Endodermal cell (in vitro differentiated cells): ENCODE data around the gene GALNT5. TPM values are rescaled to one million over a fixed set of nuclear protein-coding genes. Genes with fewer than 3 reads are reported as not detected.

Experiments used
- DNase-seq: peaks from one replicate; pipeline ENCODE4 v3.0.0-alpha.2; 2017
- H3K27ac ChIP-seq: 2 replicates; pipeline ENCODE4 v1.5.1; 2013; ENCODE audit warnings: mild to moderate bottlenecking, low read depth, low read length, moderate library complexity
- H3K27me3 ChIP-seq: 2 replicates; pipeline ENCODE4 v1.6.1; 2013; ENCODE audit warnings: mild to moderate bottlenecking, low read length, moderate library complexity; ENCODE audit not compliant: insufficient read depth, control insufficient read depth, poor library complexity, severe bottlenecking
- H3K36me3 ChIP-seq: 2 replicates; pipeline ENCODE4 v1.7.0; 2013; ENCODE audit warnings: mild to moderate bottlenecking, low read length, moderate library complexity; ENCODE audit not compliant: control insufficient read depth, insufficient read depth
- H3K4me1 ChIP-seq: one replicate; pipeline ENCODE4 v1.7.0; 2013; ENCODE audit warnings: low read length; ENCODE audit not compliant: control insufficient read depth, insufficient read depth
- H3K4me3 ChIP-seq: 2 replicates; pipeline ENCODE4 v1.5.1; 2013; ENCODE audit warnings: mild to moderate bottlenecking, low read length, moderate library complexity
- H3K9ac ChIP-seq: 2 replicates; pipeline ENCODE4 v1.6.1; 2013; ENCODE audit warnings: mild to moderate bottlenecking, low read length, moderate library complexity; ENCODE audit not compliant: poor library complexity, severe bottlenecking; ENCODE audit errors: extremely low read depth
- H3K9me3 ChIP-seq: 2 replicates; pipeline ENCODE4 v1.6.1; 2013; ENCODE audit warnings: mild to moderate bottlenecking, low read length, moderate library complexity; ENCODE audit not compliant: control insufficient read depth
- H3K27ac Mint-ChIP-seq: 2 replicates; pipeline ENCODE4 v1.8.0; 2020; ENCODE audit warnings: mixed read lengths
- H3K27me3 Mint-ChIP-seq: 2 replicates; pipeline ENCODE4 v1.8.0; 2021; ENCODE audit warnings: mild to moderate bottlenecking, mixed read lengths; ENCODE audit not compliant: insufficient read depth
- H3K36me3 Mint-ChIP-seq: 2 replicates; pipeline ENCODE4 v1.8.0; 2020; ENCODE audit warnings: low read depth, mixed read lengths
- H3K4me1 Mint-ChIP-seq: 2 replicates; pipeline ENCODE4 v1.8.0; 2020; ENCODE audit warnings: mixed read lengths
- H3K4me3 Mint-ChIP-seq: 2 replicates; pipeline ENCODE4 v1.8.0; 2020; ENCODE audit warnings: mild to moderate bottlenecking, moderate library complexity, mixed read lengths
- H3K9me3 Mint-ChIP-seq: 2 replicates; pipeline ENCODE4 v1.8.0; 2020; ENCODE audit warnings: mild to moderate bottlenecking, mixed read lengths
- CTCF ChIP-seq: fragments of 200-600 bp; sonication (generic); conservative IDR thresholded peaks from 2 replicates; pipeline ENCODE4 v1.5.0; 2021; ENCODE audit warnings: antibody characterized with exemption, mild to moderate bottlenecking
- WGBS, 2 experiments: methylation state at CpG; one replicate each; pipeline versions ENCODE4 v1.1.5 to v1.1.7; 2013; ENCODE audit warnings: missing lambda C conversion rate in 2 of 2, mixed read lengths in 1 of 2; ENCODE audit not compliant: insufficient coverage in 1 of 2, insufficient read length in 1 of 2; 5-methylcytosine and 5-hydroxymethylcytosine counted together
- total RNA-seq, 2 donors: library from RNA; stranded (reverse); fragmentation: NEBNext Ultra II Directional in 1 of 2; extraction: Animal tissue kit (Norgen Biotek cat#: 25700) in 1 of 2; gene quantifications; 2 replicates in 1 of 2; 3 replicates in 1 of 2; pipeline ENCODE4 v1.2.1, GENCODE V29; 2021

The GALNT5 gene
- total RNA-seq, 2 donors from 2014 or later, result 0.11 TPM; not detected in 1

- Histone ChIP-seq H3K9me3 (no peaks in the 10 kb centered on the region), H3K27me3 (no peaks in the 10 kb centered on the region), H3K9ac (no peak overlapping the region), H3K4me1 (peaks cover 6% of the 10 kb centered on the region), H3K4me3 (no peak overlapping the region), H3K27ac (no peak overlapping the region), H3K36me3 (no peaks in the 10 kb centered on the region)
- H3K4me3 Mint-ChIP-seq, result peak overlapping the region; percentile 5
- TF ChIP-seq CTCF, result no peak
- no peaks in the 10 kb centered on the region for H3K36me3 Mint-ChIP-seq
- no peaks in the 10 kb centered on the region for H3K9me3 Mint-ChIP-seq
- H3K27ac Mint-ChIP-seq, result peak overlapping the region; percentile 11
- peak; percentile 73 for DNase-seq
- H3K27me3 Mint-ChIP-seq, result no peaks in the 10 kb centered on the region
- peaks cover 17% of the 10 kb centered on the region for H3K4me1 Mint-ChIP-seq
- 44 to 47% methylated on average over 5 to 7 of the region's 7 CpGs for WGBS, 2 experiments
Observed at GRCh38 chr2:157245846-157246764, 11.4 kb upstream of the GALNT5 start.

- Histone ChIP-seq H3K27me3 (no peaks in the 10 kb centered on the region), H3K9ac (no peak overlapping the region), H3K27ac (no peak overlapping the region), H3K4me3 (no peak overlapping the region), H3K9me3 (no peaks in the 10 kb centered on the region), H3K36me3 (no peaks in the 10 kb centered on the region), H3K4me1 (peaks cover 6% of the 10 kb centered on the region)
- no peak for TF ChIP-seq CTCF
- peak; percentile 51 for DNase-seq
- Mint-ChIP-seq H3K36me3 (no peaks in the 10 kb centered on the region), H3K27ac (peak overlapping the region; percentile 11), H3K4me1 (peaks cover 19% of the 10 kb centered on the region), H3K4me3 (no peak overlapping the region), H3K27me3 (no peaks in the 10 kb centered on the region), H3K9me3 (no peaks in the 10 kb centered on the region)
- WGBS, 2 experiments, result 55 to 60% methylated on average over 6 of the region's 6 CpGs
Observed at GRCh38 chr2:157246765-157247407, 10.6 kb upstream of the GALNT5 start.

- Histone ChIP-seq H3K9ac (no peak overlapping the region), H3K4me3 (no peak overlapping the region), H3K27me3 (no peaks in the 10 kb centered on the region), H3K36me3 (no peaks in the 10 kb centered on the region), H3K4me1 (peaks cover 6% of the 10 kb centered on the region), H3K27ac (no peak overlapping the region), H3K9me3 (no peaks in the 10 kb centered on the region)
- no peak for DNase-seq
- peaks cover 16% of the 10 kb centered on the region for H3K4me1 Mint-ChIP-seq
- H3K27ac Mint-ChIP-seq, result no peak overlapping the region
- H3K4me3 Mint-ChIP-seq, result no peak overlapping the region
- H3K27me3 Mint-ChIP-seq, result no peaks in the 10 kb centered on the region
- no peak for TF ChIP-seq CTCF
- no peaks in the 10 kb centered on the region for H3K9me3 Mint-ChIP-seq
- no peaks in the 10 kb centered on the region for H3K36me3 Mint-ChIP-seq
- WGBS, 2 experiments, result 91% methylated on average over 4 of the region's 4 CpGs; no CpG with 5 or more reads in 1 of the 2 experiments
Observed at GRCh38 chr2:157250836-157251235, 6.7 kb upstream of the GALNT5 start.
